ENCODE data around the gene MED26. TPM values are rescaled to one million over a fixed set of nuclear protein-coding genes. Genes with fewer than 3 reads are reported as not detected.
A peak's percentile ranks its signal among the peaks of the same experiment; 100 is the strongest.

MED26 gene
- total and polyA plus RNA-seq, 9 donors, result 5.3 to 8.0 (median 6.8) TPM

DNA sequence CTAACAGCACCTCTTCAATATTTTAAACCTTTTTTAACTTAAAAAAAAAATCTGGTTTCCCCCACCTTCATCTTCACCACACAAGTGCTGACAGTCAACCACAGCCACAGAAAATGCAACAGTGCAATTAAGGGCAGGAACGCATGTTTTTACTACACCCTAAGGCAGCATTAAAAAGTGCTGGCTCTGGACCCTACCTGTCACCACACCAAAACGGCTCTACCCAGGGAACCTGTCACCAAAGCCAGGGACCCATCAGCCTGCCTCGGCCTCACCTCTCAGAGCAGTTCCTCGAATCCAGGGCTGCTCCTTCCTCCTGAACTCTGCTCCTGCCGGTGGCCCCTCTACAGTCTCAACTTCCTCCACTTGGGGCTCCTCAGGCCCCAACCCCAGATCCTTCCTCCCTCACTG, 33.3 kb downstream of the MED26 start:
- no peak for DNase-seq
- no peaks in the 10 kb centered on the region for H3K9me3 ChIP-seq (replicated peaks; ENCODE audit: control insufficient read depth, low read depth, low read length)
- H3K4me1 ChIP-seq (ENCODE audit: control insufficient read depth, insufficient read depth, low read length), result peaks cover 25% of the 10 kb centered on the region
- no peak overlapping the region for H3K4me3 ChIP-seq (ENCODE audit: low read length)
- 66% methylated on average over 5 of the region's 5 CpGs for WGBS (ENCODE audit: insufficient coverage)
- H3K36me3 ChIP-seq (ENCODE audit: control insufficient read depth, insufficient read depth, low read length), result no peaks in the 10 kb centered on the region
- H3K27ac ChIP-seq (ENCODE audit: low read length), result no peak overlapping the region
- no peaks in the 10 kb centered on the region for H3K27me3 ChIP-seq (ENCODE audit: control insufficient read depth, insufficient read depth, low read length)

DNA sequence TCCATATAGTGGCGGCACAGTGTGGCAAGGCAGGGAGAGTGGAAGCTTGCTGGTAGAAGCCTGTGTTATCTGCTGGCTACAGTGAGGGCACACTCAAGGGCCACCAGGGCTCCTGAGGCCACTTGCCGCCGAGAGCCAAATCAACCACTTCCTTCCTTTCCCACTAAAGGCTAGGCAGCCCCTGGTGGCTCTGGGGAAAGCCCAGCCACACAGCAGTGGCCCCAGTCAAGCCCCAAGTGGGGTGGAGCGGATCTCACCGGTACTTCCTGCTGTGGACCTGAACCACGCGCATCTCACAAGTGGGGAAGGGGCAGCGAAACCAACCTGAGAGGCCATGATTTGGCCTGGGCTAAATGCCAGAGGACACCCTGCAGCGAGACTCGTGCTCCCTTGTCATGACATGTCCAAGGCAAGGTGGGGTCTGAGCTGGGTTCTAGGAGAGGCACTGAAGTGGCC, 33.8 kb downstream of the MED26 start:
- H3K27me3 ChIP-seq (ENCODE audit: control insufficient read depth, insufficient read depth, low read length), result no peaks in the 10 kb centered on the region

DNA sequence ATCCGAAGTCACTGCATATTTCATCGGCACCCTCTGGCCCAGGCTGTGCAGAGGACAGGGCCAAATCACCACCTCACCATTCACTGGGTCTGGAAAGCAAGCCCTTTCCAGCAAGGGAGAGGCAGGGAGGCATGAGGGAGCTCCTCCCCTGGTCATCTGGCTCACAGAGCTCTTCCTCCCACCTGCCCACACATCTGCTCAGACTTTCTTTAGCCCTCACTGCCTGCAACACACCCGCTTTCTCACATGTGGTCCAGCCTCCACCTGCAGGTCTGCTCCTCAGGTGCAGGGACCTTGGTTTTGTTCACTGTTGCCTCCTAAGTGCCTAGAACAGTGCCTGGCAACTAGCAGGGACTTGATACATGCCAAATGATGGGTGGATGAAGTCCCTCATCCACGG, 34.8 kb downstream of the MED26 start:
- Histone ChIP-seq H3K4me3 (ENCODE audit: low read length) (no peak overlapping the region), H3K4me1 (ENCODE audit: control insufficient read depth, insufficient read depth, low read length) (peaks cover 29% of the 10 kb centered on the region), H3K9me3 (replicated peaks; ENCODE audit: control insufficient read depth, low read depth, low read length) (no peaks in the 10 kb centered on the region), H3K36me3 (ENCODE audit: control insufficient read depth, insufficient read depth, low read length) (no peaks in the 10 kb centered on the region), H3K27me3 (ENCODE audit: control insufficient read depth, insufficient read depth, low read length) (no peaks in the 10 kb centered on the region), H3K27ac (ENCODE audit: low read length) (no peak overlapping the region)
- no peak for DNase-seq
- WGBS (ENCODE audit: insufficient coverage), result 95% methylated on average over 3 of the region's 4 CpGs

More for the DNA sequence above, 33.8 kb downstream of the MED26 start:
- 73% methylated on average over 6 of the region's 10 CpGs for WGBS (ENCODE audit: insufficient coverage)
- H3K36me3 ChIP-seq (ENCODE audit: control insufficient read depth, insufficient read depth, low read length), result no peaks in the 10 kb centered on the region
- no peaks in the 10 kb centered on the region for H3K9me3 ChIP-seq (replicated peaks; ENCODE audit: control insufficient read depth, low read depth, low read length)
- no peak for DNase-seq
- H3K27ac ChIP-seq (ENCODE audit: low read length), result no peak overlapping the region
- no peak overlapping the region for H3K4me3 ChIP-seq (ENCODE audit: low read length)
- H3K4me1 ChIP-seq (ENCODE audit: control insufficient read depth, insufficient read depth, low read length), result peaks cover 23% of the 10 kb centered on the region

DNA sequence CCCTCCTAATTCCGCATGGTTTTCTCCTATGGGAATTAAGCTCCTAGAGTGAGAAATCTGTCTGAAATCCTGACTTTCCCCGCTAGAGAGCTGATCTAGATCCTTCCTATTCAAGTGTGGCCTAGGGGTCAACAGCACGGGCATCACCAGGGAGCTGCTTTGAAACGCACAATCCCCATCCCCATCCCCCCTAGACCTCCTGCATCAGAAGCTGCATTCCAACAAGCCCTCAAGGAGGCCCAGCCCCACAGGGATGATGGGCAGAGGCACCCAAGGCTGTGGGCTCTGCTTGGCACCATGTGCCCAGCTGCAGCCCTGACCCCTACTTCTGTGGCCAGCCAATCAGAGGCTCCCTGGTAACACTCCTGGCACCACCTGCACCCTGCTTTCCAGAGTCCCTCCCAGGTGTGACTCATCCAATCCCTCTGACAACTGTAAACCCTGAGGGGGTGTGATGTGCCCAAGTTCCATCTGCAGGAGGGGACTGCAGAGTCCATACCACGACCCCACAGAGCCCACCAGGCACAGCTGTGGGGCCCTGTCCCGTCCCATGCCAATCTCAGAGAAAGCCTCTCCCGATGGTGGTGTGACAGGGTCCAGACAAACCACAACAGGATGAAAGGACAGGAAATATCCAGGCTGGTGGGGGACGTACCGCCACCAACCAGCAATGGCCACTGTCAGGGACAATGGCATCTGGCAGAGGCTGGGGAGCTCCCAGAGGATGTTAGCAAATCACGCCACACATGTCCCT, 36.0 kb downstream of the MED26 start:
- 60% methylated on average over 8 of the region's 10 CpGs for WGBS (ENCODE audit: insufficient coverage)
- no peak for DNase-seq

DNA sequence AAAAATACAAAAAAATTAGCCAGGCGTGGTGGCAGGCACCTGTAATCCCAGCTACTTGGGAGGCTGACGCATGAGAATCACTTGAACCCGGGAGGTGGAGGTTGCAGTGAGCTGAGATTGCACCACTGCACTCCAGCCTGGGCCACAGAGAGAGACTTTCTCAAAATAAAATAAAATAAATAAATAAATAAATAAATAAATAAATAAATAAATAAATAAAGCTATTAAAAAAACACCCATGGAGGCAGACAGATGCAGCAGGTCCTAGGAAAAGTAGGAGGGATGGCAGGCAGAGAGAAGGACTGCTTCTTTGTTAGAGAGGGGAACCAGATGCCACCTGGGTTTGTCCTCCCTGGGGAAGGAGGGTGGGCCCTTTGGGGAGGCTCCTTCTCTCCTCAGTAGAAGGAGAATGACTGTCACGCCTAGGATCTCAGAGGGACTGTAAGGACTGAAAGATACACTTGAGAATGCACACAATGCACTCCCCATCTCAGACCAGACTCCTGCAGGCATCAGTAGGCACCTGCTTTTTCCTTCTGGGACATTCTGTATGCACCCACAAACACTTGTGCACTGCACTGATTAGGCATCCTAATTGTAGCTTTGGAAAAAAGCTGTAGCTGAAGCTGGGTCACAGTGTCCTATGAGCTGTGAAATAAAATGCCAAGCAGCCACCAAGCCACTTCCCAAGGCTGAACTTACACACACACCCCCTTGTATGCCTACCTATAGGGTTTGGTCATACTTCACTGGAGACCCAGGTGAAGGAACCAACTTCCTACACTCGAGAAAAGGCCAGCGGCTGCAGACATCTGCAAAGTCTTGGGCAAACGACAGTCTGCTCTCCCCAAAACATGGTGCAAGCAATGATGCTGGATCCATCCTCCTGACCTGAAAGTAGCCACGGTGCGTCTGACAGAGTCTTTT, 36.9 kb downstream of the MED26 start:
- no peak overlapping the region for H3K4me3 ChIP-seq (ENCODE audit: low read length)
- no peak overlapping the region for H3K27ac ChIP-seq (ENCODE audit: low read length)
- H3K27me3 ChIP-seq (ENCODE audit: control insufficient read depth, insufficient read depth, low read length), result no peaks in the 10 kb centered on the region
- H3K4me1 ChIP-seq (ENCODE audit: control insufficient read depth, insufficient read depth, low read length), result peaks cover 49% of the 10 kb centered on the region
- no peaks in the 10 kb centered on the region for H3K36me3 ChIP-seq (ENCODE audit: control insufficient read depth, insufficient read depth, low read length)
- H3K9me3 ChIP-seq (replicated peaks; ENCODE audit: control insufficient read depth, low read depth, low read length), result no peaks in the 10 kb centered on the region
- 83% methylated on average over 6 of the region's 9 CpGs for WGBS (ENCODE audit: insufficient coverage)
- DNase-seq, result no peak

More for the DNA sequence above, 36.0 kb downstream of the MED26 start:
- H3K27ac ChIP-seq (ENCODE audit: low read length), result no peak overlapping the region
- H3K4me3 ChIP-seq (ENCODE audit: low read length), result no peak overlapping the region
- no peaks in the 10 kb centered on the region for H3K27me3 ChIP-seq (ENCODE audit: control insufficient read depth, insufficient read depth, low read length)
- peaks cover 41% of the 10 kb centered on the region for H3K4me1 ChIP-seq (ENCODE audit: control insufficient read depth, insufficient read depth, low read length)
- no peaks in the 10 kb centered on the region for H3K9me3 ChIP-seq (replicated peaks; ENCODE audit: control insufficient read depth, low read depth, low read length)
- no peaks in the 10 kb centered on the region for H3K36me3 ChIP-seq (ENCODE audit: control insufficient read depth, insufficient read depth, low read length)

DNA sequence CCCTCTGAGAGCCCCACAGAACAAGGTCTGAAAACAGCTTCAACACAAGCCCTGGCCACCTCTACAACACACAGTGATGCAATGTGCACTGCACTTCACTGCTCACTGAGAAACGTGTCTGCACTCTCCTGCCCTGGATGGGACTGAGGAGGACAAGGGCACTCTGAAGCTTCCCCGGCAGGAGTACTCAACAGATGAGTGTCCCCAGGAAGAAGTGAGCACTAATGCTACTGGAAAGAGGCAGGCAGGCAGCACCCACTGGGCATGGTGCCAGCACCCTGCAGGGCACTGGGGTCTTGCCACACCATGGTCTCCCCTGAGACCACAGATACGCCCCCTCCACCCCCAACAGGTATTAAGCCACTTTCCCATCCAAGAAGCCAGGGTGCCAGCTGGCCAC, 38.1 kb downstream of the MED26 start:
- Histone ChIP-seq H3K36me3 (ENCODE audit: control insufficient read depth, insufficient read depth, low read length) (no peaks in the 10 kb centered on the region), H3K27me3 (ENCODE audit: control insufficient read depth, insufficient read depth, low read length) (no peaks in the 10 kb centered on the region), H3K9me3 (replicated peaks; ENCODE audit: control insufficient read depth, low read depth, low read length) (no peaks in the 10 kb centered on the region), H3K27ac (ENCODE audit: low read length) (no peak overlapping the region), H3K4me3 (ENCODE audit: low read length) (no peak overlapping the region), H3K4me1 (ENCODE audit: control insufficient read depth, insufficient read depth, low read length) (peaks cover 61% of the 10 kb centered on the region)
- no peak for DNase-seq
- 67% methylated on average over 3 of the region's 3 CpGs for WGBS (ENCODE audit: insufficient coverage)

DNA sequence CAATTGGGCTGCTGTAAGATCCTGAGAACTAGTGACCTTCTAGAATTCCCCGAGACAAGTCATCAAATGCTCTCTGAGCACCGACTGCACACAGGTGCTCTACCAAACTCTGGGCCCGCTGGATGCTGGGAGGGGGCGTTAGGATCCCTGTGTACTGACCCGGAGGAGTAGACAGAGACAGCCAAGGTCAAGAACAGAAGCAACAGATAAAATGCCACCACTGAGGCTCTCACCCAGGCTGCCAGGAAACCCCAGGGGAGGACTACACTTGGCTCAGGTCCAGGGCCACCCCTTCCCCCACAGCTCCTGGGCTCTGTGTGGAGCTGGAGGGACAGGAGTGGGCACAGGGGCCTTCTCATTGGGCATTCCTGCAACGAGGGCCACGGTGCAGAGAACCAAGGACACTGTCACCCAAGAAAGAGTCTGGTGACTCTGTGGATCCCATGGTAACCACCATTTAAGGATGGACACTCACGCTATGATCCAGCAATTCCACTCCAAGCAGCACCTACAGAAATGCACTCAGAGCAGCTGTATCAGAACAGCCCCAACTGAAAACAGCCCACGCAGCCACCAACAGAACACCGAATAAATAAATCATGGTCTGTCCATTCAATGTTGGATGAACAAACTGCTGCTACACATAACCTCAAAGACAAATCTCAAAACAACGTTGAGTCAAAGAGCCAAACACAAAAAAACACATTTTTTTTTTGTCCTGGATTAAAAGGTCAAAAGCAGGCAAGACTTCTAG, 39.0 kb downstream of the MED26 start:
- Histone ChIP-seq H3K27me3 (ENCODE audit: control insufficient read depth, insufficient read depth, low read length) (no peaks in the 10 kb centered on the region), H3K9me3 (replicated peaks; ENCODE audit: control insufficient read depth, low read depth, low read length) (no peaks in the 10 kb centered on the region), H3K4me1 (ENCODE audit: control insufficient read depth, insufficient read depth, low read length) (peaks cover 70% of the 10 kb centered on the region), H3K4me3 (ENCODE audit: low read length) (no peak overlapping the region), H3K27ac (ENCODE audit: low read length) (peak overlapping the region; percentile 73), H3K36me3 (ENCODE audit: control insufficient read depth, insufficient read depth, low read length) (no peaks in the 10 kb centered on the region)
- no peak for DNase-seq
- WGBS (ENCODE audit: insufficient coverage), result 87% methylated on average over 9 of the region's 11 CpGs

DNA sequence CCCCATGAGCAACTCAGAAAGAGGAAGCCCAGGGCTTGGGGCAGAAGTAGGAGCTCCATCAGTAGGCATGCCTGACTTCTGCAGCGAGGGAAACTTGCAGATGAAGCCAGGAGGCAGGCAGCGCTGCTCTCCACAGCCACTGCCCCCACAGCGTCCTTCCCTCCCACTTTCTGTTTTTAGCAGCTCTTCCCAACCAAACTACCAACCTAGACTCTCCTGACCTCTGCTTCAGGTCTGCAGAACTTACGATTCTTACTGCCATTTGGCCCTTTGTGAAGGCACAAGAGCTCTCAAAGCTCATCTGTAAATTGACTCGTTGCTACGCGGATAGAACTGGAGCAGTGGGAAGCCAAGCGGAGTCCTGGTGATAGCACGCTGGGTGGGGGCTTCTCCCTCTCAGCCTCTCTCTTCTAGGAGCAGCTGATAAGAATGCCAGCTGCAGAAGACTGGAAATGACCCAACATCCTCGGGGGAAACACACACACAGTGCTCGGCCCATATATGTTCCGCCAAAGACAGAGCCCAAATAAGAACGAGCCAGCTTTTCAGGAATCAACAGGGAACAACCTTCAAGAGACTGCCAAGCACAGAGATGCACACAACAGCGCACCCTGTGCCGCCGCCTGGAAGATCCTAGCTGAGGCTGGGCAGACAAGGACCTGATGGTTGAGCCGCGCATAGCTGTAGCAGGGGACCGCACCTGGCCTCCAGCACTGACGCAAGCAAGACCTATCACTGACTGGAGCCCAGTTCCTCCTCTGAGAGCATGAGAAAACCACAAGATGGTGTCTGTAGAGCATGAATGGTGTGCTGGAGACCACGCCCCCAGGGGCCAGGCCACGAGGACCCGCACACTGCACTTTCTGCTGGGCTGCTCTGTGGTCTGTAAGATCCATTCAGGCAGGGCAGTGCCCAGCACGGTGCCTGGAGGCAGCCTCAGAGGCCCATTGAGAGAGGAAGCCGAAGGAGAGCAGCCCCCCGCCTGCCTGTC, 39.9 kb downstream of the MED26 start:
- peak overlapping the region; percentile 73 for H3K27ac ChIP-seq (ENCODE audit: low read length)
- no peaks in the 10 kb centered on the region for H3K9me3 ChIP-seq (replicated peaks; ENCODE audit: control insufficient read depth, low read depth, low read length)
- DNase-seq, result peak; percentile 55
- peak overlapping the region; percentile 4 for H3K4me3 ChIP-seq (ENCODE audit: low read length)
- no peaks in the 10 kb centered on the region for H3K27me3 ChIP-seq (ENCODE audit: control insufficient read depth, insufficient read depth, low read length)
- peaks cover 77% of the 10 kb centered on the region for H3K4me1 ChIP-seq (ENCODE audit: control insufficient read depth, insufficient read depth, low read length)
- no peaks in the 10 kb centered on the region for H3K36me3 ChIP-seq (ENCODE audit: control insufficient read depth, insufficient read depth, low read length)
- 33% methylated on average over 22 of the region's 26 CpGs for WGBS (ENCODE audit: insufficient coverage)
